ENCODE results near the gene WASL. TPM values are rescaled to one million over a fixed set of nuclear protein-coding genes. Genes with fewer than 3 reads are reported as not detected.
"Not testable (repeated sequence)": the region's sequence is repeated elsewhere in the genome, so short reads cannot be mapped to it uniquely, and the experiment has no call there.

Gene WASL
- total RNA-seq, 1 donor from 2014 or later, result 19.2 TPM

- DNase-seq (ENCODE audit: low spot score in 2 of 2), result no peak
- FAIRE-seq, result no peak
These were observed 110.9 kb downstream of the WASL start for GRCh38 chr7:123637878-123638277.

GRCh38 chr7:123637203-123637602, 111.6 kb downstream of the WASL start:
- DNase-seq (ENCODE audit: low spot score in 2 of 2), result no peak
- no peak for FAIRE-seq

- FAIRE-seq (peak; percentile 93), DNase-seq (ENCODE audit: low spot score in 2 of 2) (peak; percentile 14 to 19)
These were observed 113.0 kb downstream of the WASL start for GRCh38 chr7:123635551-123636359.

- not testable (repeated sequence) for FAIRE-seq; DNase-seq (ENCODE audit: low spot score in 2 of 2)
These were observed 114.7 kb downstream of the WASL start for GRCh38 chr7:123634011-123634573.

GRCh38 chr7:123633553-123633952, 115.2 kb downstream of the WASL start:
- no peak for FAIRE-seq
- no peak for DNase-seq (ENCODE audit: low spot score in 2 of 2)

GRCh38 chr7:123632808-123633207, 116.0 kb downstream of the WASL start:
- DNase-seq (ENCODE audit: low spot score in 2 of 2) (no peak), FAIRE-seq (no peak)

Small RNA genes lying within 50 kb of the gene (small RNA-seq; reads per million reads assigned to genes)
- gene RNU6-11P, result not detected

Other genes starting within 250 kb of the WASL start
- 2.0 TPM for gene IQUB, start 214.4 kb downstream of the WASL start, total RNA-seq
- gene NDUFA5, start 191.2 kb downstream of the WASL start, total RNA-seq, result 125 TPM
- not detected for gene ASB15, start 147.2 kb downstream of the WASL start, total RNA-seq
- not detected for gene LMOD2, start 93.1 kb downstream of the WASL start, total RNA-seq
- not detected for gene HYAL4, start 96.2 kb upstream of the WASL start, total RNA-seq
- not detected for gene SPAM1, start 176.2 kb upstream of the WASL start, total RNA-seq